ENCODE results near the gene ARL2.

DNA sequence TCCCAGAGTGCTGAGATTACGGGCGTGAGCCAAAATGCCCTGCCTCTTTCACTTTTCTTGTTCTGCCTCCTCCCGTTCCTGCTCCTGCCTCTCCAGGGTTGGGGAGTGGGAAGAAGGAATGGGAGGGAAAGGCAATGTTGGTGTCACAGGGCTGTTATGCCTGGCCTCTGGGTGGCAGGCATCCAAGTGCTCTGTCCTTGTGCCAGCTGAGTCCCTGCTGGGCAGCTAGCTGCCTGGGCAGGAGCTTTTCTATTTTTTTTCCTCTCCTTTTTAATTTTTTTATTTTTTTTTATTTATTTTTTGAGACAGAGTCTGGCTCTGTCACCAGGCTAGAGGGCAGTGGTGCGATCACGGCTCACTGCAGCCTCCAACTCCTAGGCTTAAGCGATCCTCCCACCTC, 23.0 kb downstream of the ARL2 start:
- TF ChIP-seq, protein P1, sequence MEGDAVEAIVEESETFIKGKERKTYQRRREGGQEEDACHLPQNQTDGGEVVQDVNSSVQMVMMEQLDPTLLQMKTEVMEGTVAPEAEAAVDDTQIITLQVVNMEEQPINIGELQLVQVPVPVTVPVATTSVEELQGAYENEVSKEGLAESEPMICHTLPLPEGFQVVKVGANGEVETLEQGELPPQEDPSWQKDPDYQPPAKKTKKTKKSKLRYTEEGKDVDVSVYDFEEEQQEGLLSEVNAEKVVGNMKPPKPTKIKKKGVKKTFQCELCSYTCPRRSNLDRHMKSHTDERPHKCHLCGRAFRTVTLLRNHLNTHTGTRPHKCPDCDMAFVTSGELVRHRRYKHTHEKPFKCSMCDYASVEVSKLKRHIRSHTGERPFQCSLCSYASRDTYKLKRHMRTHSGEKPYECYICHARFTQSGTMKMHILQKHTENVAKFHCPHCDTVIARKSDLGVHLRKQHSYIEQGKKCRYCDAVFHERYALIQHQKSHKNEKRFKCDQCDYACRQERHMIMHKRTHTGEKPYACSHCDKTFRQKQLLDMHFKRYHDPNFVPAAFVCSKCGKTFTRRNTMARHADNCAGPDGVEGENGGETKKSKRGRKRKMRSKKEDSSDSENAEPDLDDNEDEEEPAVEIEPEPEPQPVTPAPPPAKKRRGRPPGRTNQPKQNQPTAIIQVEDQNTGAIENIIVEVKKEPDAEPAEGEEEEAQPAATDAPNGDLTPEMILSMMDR (conservative IDR thresholded peaks at IDR 0.05) = no peak
- no peak for TF ChIP-seq ZFX (IDR thresholded peaks at IDR 0.05)
